K562 (cell line): ENCODE measurements around the gene VWA7. TPM values are rescaled to one million over a fixed set of nuclear protein-coding genes. Genes with fewer than 3 reads are reported as not detected.

ENCODE experiments used
- AFF4 ChIP-seq: sonication (generic); formaldehyde crosslinking; IDR thresholded peaks from 2 replicates; pipeline ENCODE4 v1.8.0; 2023; ENCODE audit warnings: mild to moderate bottlenecking, missing genetic modification reagents
- BACH1 ChIP-seq: fragments of 200-800 bp; sonication (Bioruptor generic); IDR thresholded peaks from 2 replicates; pipeline ENCODE4 v1.6.1; 2016; ENCODE audit warnings: missing genetic modification characterization, missing compliant biosample characterization
- BRD4 ChIP-seq: fragments of 200-600 bp; sonication (generic); IDR thresholded peaks from 2 replicates; pipeline ENCODE4 v1.6.1; 2017; ENCODE audit warnings: inconsistent platforms
- CEBPG ChIP-seq, 3 experiments: fragments of 200-800 bp in 1 of 3; sonication (Bioruptor generic) in 1 of 3; sonication (generic) in 1 of 3; formaldehyde crosslinking in 1 of 3; IDR thresholded peaks in 2 of 3; conservative IDR thresholded peaks in 1 of 3; 2 replicates each; pipeline versions ENCODE4 v1.6.1 to v1.8.0; 2016 to 2022; ENCODE audit warnings: missing compliant biosample characterization in 2 of 3, missing genetic modification characterization in 2 of 3, mild to moderate bottlenecking in 1 of 3, missing genetic modification reagents in 1 of 3
- CREM ChIP-seq: IDR thresholded peaks from 2 replicates; pipeline ENCODE4 v1.6.1; 2014; ENCODE audit warnings: antibody characterized with exemption, low read depth
- CTCF ChIP-seq, 3 experiments: IDR thresholded peaks in 2 of 3; conservative IDR thresholded peaks in 1 of 3; 2 replicates each; pipeline ENCODE4 v1.5.1; 2011 to 2012; ENCODE audit warnings: low read length in 3 of 3, mild to moderate bottlenecking in 3 of 3, control low read depth in 2 of 3, improper control_type of control experiment in 1 of 3, inconsistent platforms in 1 of 3, low read depth in 1 of 3, mixed read lengths in 1 of 3, moderate library complexity in 1 of 3; ENCODE audit not compliant: insufficient read depth in 2 of 3
- GTF2E2 ChIP-seq: fragments of 200-800 bp; sonication (Bioruptor generic); IDR thresholded peaks from 2 replicates; pipeline ENCODE4 v1.6.1; 2016; ENCODE audit warnings: missing genetic modification characterization, missing compliant biosample characterization
- HSF4 ChIP-seq: fragments of 250-450 bp; sonication (Bioruptor Pico); IDR thresholded peaks from 2 replicates; pipeline ENCODE4 v2.1.2; 2022; ENCODE audit warnings: mild to moderate bottlenecking, moderate library complexity, borderline replicate concordance
- KLF10 ChIP-seq: fragments of 250-450 bp; sonication (Bioruptor Pico); IDR thresholded peaks from 2 replicates; pipeline ENCODE4 v1.6.1; 2021; ENCODE audit warnings: matching md5 sums
- MTA1 ChIP-seq: fragments of 450-650 bp; IDR thresholded peaks from 2 replicates; pipeline ENCODE4 v1.6.1; 2017; ENCODE audit warnings: borderline replicate concordance
- NEUROD1 ChIP-seq: fragments of 150-350 bp; IDR thresholded peaks from 2 replicates; pipeline ENCODE4 v1.6.1; 2014; ENCODE audit warnings: borderline replicate concordance, low read length, low read depth; ENCODE audit not compliant: partially characterized antibody
- NFRKB ChIP-seq: fragments of 450-650 bp; IDR thresholded peaks from 2 replicates; pipeline ENCODE4 v1.6.1; 2016; ENCODE audit warnings: low read depth
- NR1H2 ChIP-seq: sonication (generic); formaldehyde crosslinking; IDR thresholded peaks from 2 replicates; pipeline ENCODE4 v1.4.0; 2020; ENCODE audit warnings: mild to moderate bottlenecking, missing genetic modification reagents
- NR2F6 ChIP-seq: fragments of 450-650 bp; formaldehyde crosslinking; IDR thresholded peaks from 2 replicates; pipeline ENCODE4 v1.4.0; 2020; ENCODE audit warnings: mild to moderate bottlenecking
- NRF1 ChIP-seq, 2 experiments: fragments of 450-650 bp; IDR thresholded peaks in 1 of 2; conservative IDR thresholded peaks in 1 of 2; 2 replicates each; pipeline ENCODE4 v1.6.1; 2014; ENCODE audit warnings: mild to moderate bottlenecking in 2 of 2
- RBM22 ChIP-seq: fragments of 200-400 bp; formaldehyde crosslinking; IDR thresholded peaks from 2 replicates; pipeline ENCODE4 v1.6.1; 2018; ENCODE audit warnings: low read length, low read depth; ENCODE audit not compliant: poor library complexity, severe bottlenecking
- SUPT5H ChIP-seq: fragments of 450-650 bp; IDR thresholded peaks from 2 replicates; pipeline ENCODE4 v1.6.1; 2016
- U2AF2 ChIP-seq: fragments of 200-400 bp; formaldehyde crosslinking; optimal IDR thresholded peaks from 2 replicates; pipeline ENCODE3; 2017; ENCODE audit warnings: low read depth, mild to moderate bottlenecking, low read length
- YBX1 ChIP-seq: fragments of 450-650 bp; IDR thresholded peaks from 2 replicates; pipeline ENCODE4 v1.7.1; 2016; ENCODE audit warnings: mild to moderate bottlenecking
- ZBED1 ChIP-seq: IDR thresholded peaks from 2 replicates; pipeline ENCODE4 v1.6.1; 2014
- ZFX ChIP-seq: sonication (generic); formaldehyde crosslinking; IDR thresholded peaks from 2 replicates; pipeline ENCODE4 v1.8.0; 2022; ENCODE audit warnings: mild to moderate bottlenecking, missing genetic modification reagents, moderate library complexity
- ZNF165 ChIP-seq: fragments of 250-450 bp; sonication (Bioruptor Pico); IDR thresholded peaks from 2 replicates; pipeline ENCODE4 v1.4.0; 2020; ENCODE audit warnings: borderline replicate concordance
- ZNF282 ChIP-seq: sonication (generic); formaldehyde crosslinking; IDR thresholded peaks from 2 replicates; pipeline ENCODE4 v1.8.1; 2023; ENCODE audit warnings: missing genetic modification reagents
- ZNF551 ChIP-seq: fragments of 250-450 bp; sonication (Bioruptor Pico); IDR thresholded peaks from 2 replicates; pipeline ENCODE4 v1.5.0; 2021; ENCODE audit warnings: mild to moderate bottlenecking, moderate library complexity
- polyA plus RNA-seq, 8 experiments: library from polyadenylated mRNA; depleted of rRNA in 4 of 8; stranded (reverse) in 5 of 8; unstranded in 3 of 8; fragments of >200 nt; fragmentation: Nextera tagmentation in 2 of 8; fragmentation: Illumina TruSeq in 1 of 8; extraction: Ambion mirVana in 2 of 8; extraction: Trizol in 1 of 8; gene quantifications; 2 replicates each; pipeline versions ENCODE4 v1.2.1 to v1.2.3, GENCODE V29; 2011 to 2014; ENCODE audit warnings: inconsistent platforms in 1 of 8, missing spikeins in 1 of 8
- total RNA-seq, 7 experiments: library from RNA; depleted of rRNA in 6 of 7; stranded (reverse); fragments of >200 nt in 6 of 7; fragmentation: Illumina TruSeq in 2 of 7; extraction: Trizol in 2 of 7; gene quantifications; 2 replicates each; pipeline versions ENCODE4 v1.2.1 to v1.2.3, GENCODE V29; 2011 to 2021; ENCODE audit warnings: low replicate concordance in 1 of 7

The VWA7 gene
- total and polyA plus RNA-seq, 9 of the 15 experiments (the other 6 are each of a cell fraction or from before 2014, with no cell fraction given): 0.18 to 2.9 (median 0.95) TPM

- TF ChIP-seq CTCF (IDR thresholded peaks at IDR 0.05 in 2 of 3, conservative IDR thresholded peaks at IDR 0.05 in 1 of 3; ENCODE audit: insufficient read depth in 2 of 3, low read depth in 1 of 3, low read length in 3 of 3): no peak; a peak in 1 of 6 replicates
- peak; percentile 75; the same call in 1 of the 2 replicates for TF ChIP-seq MTA1
- TF ChIP-seq CEBPG (CRISPR knock-in tag; IDR thresholded peaks at IDR 0.05): peak; percentile 51; the same call in 1 of the 2 replicates
- peak in 1 of 2 experiments; percentile 60; a peak in 2 of 4 replicates for TF ChIP-seq CEBPG (tag; conservative IDR thresholded peaks at IDR 0.05 in 1 of 2, IDR thresholded peaks at IDR 0.05 in 1 of 2)
- TF ChIP-seq SUPT5H: peak; percentile 81
- 0 out of 4 replicates have a peak, but pooled peaks have one; percentile 4 to 7 for TF ChIP-seq NRF1 (conservative IDR thresholded peaks at IDR 0.05 in 1 of 2, IDR thresholded peaks at IDR 0.05 in 1 of 2)
- TF ChIP-seq RBM22: no peak
- peak; percentile 79; the same call in 1 of the 2 replicates for TF ChIP-seq ZNF551
- TF ChIP-seq CREM: 0 out of 2 replicates have a peak, but pooled peaks have one; percentile 14
- no peak for TF ChIP-seq YBX1
- TF ChIP-seq AFF4: peak; percentile 84
- peak; percentile 71; the same call in 1 of the 2 replicates for TF ChIP-seq NR2F6
- TF ChIP-seq KLF10 (CRISPR knock-in tag): peak; percentile 64; the same call in 1 of the 2 replicates
- TF ChIP-seq HSF4 (CRISPR knock-in tag): peak; percentile 55; the same call in 1 of the 2 replicates
- 0 out of 2 replicates have a peak, but pooled peaks have one; percentile 7 for TF ChIP-seq ZNF165 (CRISPR knock-in tag)
- no peak for TF ChIP-seq NFRKB
- TF ChIP-seq NEUROD1: peak; percentile 44
- peak; percentile 100 for TF ChIP-seq GTF2E2 (tag)
- no peak for TF ChIP-seq ZFX (CRISPR knock-in tag)
- peak; percentile 99 for TF ChIP-seq BACH1 (tag)
- 0 out of 2 replicates have a peak, but pooled peaks have one; percentile 44 for TF ChIP-seq NR1H2 (CRISPR knock-in tag)
- no peak for TF ChIP-seq ZBED1
- TF ChIP-seq U2AF2: no peak
- no peak for TF ChIP-seq ZNF282 (CRISPR knock-in tag)
- peak; percentile 84 for TF ChIP-seq BRD4
These were observed 45.1 kb upstream of the VWA7 start (continued) for GRCh38 chr6:31822036-31822821.
